Testis (tissue), 2 donors: ENCODE results near the gene VEGFB.
A peak's percentile ranks its signal among the peaks of the same experiment; 100 is the strongest.

Experiments used
- CTCF ChIP-seq, 3 experiments: fragments of 450-650 bp in 2 of 3; fragments of 200-600 bp in 1 of 3; sonication (generic) in 1 of 3; IDR thresholded peaks; one replicate each; pipeline ENCODE4 v1.5.1; 2016 to 2019; ENCODE audit warnings: antibody characterized with exemption in 3 of 3, mild to moderate bottlenecking in 2 of 3, moderate library complexity in 1 of 3
- POLR2A ChIP-seq: fragments of 450-650 bp; IDR thresholded peaks from one replicate; pipeline ENCODE4 v1.6.1; 2017; ENCODE audit warnings: antibody characterized with exemption, mild to moderate bottlenecking, moderate library complexity

- TF ChIP-seq POLR2A (no peak), CTCF (IDR thresholded peaks at IDR 0.05) (peak in 1 of 3 experiments; percentile 5)
These were observed 50.8 kb downstream of the VEGFB start, which contains the start of gene GPR137 for GRCh38 chr11:64284962-64285884.
